Stimulated activated CD8-positive, alpha-beta memory T cell treated with anti-CD3 and anti-CD28 coated beads, Interleukin-2, amount 100 ng/mL, for 48 hours (primary cell): Measurements from ENCODE around the gene KCNK16.

ENCODE experiments used
- DNase-seq, 2 donors: peaks; one replicate each; pipeline ENCODE4 v3.0.0-alpha.2; 2020; ENCODE audit warnings: low read depth in 2 of 2

The KCNK16 gene

DNA sequence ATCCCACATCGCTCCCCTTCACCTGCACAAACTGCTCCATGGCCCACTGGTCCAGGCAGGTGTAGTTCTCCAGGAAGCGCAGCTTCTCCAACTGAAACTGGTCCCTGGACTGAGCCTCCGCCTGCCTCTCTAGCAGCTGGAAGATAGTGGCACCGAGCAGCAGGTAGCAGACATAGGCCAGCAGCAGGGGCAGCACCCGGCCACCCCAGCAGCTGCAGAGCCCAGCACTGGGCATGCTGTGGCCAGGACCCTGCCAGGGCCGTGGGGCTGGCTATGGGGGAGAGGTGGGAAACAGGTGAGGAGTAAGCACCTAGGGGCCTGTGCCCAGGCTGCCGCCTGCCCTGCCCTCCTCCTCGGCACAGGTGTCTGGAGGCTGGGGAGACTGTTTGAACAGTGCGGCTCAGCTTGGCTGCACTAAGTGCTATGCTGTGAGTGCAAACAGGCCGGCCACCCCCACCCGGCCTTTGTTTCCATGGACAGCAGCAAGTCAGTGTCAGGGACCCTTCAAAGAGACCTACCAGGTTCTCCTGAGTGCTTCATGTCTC, at the start of gene KCNK16:
KCNK16 (minus strand) TSS at position 397 of the 545 bp plus-strand sequence; CDS start at position 235, 162 bp downstream.
- DNase-seq: no peak

GRCh38 chr6:39370390-39370789, 47.9 kb upstream of the KCNK16 start:
- DNase-seq: no peak

- DNase-seq: no peak
These were observed 47.5 kb upstream of the KCNK16 start for GRCh38 chr6:39369987-39370386.

DNA sequence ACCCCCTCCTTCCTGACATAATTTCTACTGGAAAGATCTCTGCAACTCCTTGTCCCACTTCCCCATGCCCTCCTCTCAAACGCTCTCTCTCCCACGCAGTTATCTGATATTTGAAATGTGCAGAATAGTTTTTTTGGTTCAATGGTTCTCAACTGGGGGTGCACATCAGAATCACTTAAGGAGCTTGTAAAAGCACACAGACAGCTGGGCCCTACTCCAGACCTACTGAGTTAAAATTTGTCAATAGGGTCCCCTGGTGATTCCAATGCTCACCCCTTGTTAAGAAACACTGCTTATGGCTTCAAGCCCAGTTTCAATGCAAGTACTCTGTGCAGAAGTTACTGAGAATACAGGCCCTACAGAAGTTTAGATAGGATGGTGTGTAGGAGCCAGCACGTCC, 45.2 kb upstream of the KCNK16 start:
- no peak for DNase-seq

DNA sequence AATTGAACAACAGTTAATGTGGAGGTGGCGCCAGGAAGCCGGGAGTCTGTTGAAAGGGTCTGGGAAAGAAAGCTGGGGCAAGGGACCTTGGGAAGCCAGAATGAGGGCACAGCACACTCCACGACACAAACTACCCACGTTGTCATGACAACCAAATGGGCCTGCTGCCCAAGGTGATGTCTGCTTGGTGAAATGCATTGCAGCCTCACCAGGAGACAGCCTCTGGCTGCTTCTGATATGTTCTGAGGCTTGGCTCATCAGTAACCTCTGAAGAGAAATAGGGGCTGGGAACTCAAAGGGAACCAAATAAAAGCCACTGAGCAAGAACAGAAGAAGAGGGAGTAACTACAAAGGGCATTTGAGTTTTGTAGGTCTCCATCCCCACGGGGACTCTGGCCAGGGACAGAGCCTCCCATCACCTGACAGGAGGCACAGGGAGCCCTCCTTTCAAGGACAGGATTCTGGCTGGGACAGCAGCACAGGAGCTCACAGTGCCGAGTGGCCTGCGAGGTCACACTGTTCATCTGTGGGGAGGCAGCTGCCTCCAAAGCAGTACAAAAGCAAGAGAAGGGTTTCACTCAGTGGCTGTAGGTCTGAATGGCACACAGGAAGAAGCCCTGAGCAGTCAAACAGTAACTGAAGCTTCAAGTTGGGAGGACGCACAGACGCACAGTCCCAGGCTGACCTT, 44.6 kb upstream of the KCNK16 start:
- DNase-seq: no peak

GRCh38 chr6:39365281-39366074, 43.0 kb upstream of the KCNK16 start:
- no peak for DNase-seq

- no peak for DNase-seq
These were observed 40.8 kb upstream of the KCNK16 start for GRCh38 chr6:39363280-39363679.

GRCh38 chr6:39362487-39362865, 40.0 kb upstream of the KCNK16 start:
- DNase-seq: no peak

GRCh38 chr6:39361657-39362486, 39.4 kb upstream of the KCNK16 start:
- DNase-seq: peak; percentile 31 to 37

GRCh38 chr6:39360378-39360777, 37.9 kb upstream of the KCNK16 start:
- no peak for DNase-seq

GRCh38 chr6:39357998-39358686, 35.6 kb upstream of the KCNK16 start:
- no peak for DNase-seq

GRCh38 chr6:39353698-39354315, 31.3 kb upstream of the KCNK16 start:
- DNase-seq: no peak

GRCh38 chr6:39350723-39351505, 28.4 kb upstream of the KCNK16 start:
- no peak for DNase-seq

GRCh38 chr6:39348740-39349139, 26.2 kb upstream of the KCNK16 start:
- DNase-seq: no peak

DNA sequence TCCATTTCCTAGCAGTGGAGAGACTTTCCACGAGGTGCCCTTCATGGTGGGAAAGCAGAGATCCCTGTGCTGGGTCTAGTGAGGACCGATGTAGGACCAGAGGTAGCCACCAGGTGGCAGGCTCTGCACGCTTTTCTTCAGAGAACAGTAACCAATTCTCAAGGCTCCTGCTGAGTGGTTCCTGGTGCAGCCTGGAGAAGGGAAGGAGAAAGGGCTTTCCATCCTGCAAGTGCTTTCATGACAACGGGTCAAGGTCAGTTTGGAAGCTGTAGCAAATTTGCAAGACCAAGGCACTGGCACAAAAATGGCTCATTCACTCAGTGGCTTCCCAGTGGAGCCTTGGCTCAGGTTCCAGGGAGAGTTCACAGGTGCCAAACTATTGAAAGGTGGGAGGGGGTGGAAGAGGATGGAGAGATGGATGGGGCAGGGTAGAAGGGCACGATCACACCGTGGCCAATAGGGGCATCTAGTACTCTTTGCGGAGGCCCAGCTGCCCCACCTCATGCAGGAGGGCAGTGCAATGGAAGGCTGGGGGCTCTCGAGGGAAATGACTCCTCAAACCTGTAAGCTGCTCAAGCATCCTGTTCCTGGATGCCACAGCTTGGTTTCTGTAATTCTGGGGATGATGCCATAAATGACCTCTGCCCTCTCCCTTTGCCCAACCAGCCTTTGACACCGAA, 25.5 kb upstream of the KCNK16 start:
- peak; percentile 36 to 53 for DNase-seq

GRCh38 chr6:39347206-39347605, 24.7 kb upstream of the KCNK16 start:
- no peak for DNase-seq

DNA sequence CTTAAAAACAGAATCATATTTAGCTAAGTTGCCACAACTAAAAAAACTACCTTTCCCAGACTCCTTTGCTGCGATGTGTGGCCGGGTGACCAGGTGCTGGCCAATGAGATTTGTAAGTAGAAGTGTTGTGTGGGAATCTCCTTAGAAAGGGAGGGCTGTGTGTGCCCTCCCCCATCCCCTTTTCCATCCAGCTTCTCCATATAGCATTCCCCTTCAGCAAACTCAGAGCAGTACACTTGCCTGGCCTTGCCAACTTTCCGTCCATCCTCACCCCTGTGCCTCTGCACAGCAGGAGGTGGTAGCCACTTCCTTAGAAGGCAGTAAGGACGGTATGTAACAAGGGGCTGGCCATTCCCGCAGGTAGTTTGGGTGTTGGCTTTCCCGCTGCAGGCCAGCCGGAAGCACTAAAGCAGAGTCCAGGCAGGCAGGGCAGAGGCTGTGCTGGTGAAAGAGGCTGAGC, 22.3 kb upstream of the KCNK16 start:
- no peak for DNase-seq

DNA sequence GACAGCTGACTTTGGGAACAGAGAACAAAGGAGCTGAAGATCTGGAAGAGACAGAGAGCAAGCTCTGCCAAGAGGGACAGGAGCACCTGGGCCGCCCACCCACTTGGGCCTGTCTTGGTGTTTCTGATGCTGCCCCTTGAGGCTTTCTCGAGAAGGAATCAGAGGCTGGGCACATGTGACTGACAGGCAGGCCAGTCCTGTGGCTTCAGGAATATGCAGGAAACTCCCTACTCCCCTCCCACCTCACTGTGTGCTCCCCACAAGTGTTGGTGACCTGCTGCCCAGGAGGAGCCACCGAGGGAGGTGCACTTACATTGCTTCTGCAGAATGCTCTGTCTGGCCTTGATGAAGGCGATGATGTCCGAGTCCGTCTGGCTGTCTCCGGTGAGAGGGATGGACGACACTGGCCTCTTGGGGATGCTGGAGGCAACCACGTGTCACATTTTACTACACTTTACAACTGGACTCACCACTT, 20.9 kb upstream of the KCNK16 start:
- no peak for DNase-seq

DNA sequence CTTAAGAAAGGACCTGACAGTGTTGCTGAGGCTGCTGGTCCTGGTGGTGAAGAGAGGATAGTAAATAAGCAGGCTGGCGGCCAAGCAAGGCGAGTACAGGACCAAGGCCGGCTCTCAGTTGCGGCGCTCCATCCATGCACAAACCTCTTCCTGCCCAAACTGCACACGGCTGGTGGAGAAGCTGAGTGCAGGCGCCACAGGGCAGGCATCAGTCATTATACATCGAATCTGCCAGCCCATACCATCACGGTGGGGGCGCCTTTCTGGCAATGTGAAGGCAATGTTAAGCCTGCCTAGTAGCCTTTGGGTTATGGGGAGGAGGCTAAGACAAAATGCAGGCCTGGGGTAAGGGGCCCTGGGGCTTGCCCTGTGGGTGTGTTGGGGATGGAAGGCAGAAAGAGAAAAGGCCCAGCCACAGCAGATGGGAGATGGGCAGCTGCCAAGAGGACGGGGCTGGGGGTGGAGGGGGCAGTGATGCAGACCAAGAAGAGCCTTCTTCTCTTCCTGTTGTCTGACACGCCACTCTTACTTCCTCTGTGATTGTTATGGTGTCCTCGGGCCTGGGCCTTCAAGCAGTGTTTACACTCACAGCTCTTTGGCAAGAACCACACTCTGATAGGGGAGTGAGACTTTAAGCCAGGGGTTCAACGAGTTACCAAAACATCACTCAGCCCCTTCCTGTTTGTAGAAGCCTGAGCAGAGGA, 20.3 kb upstream of the KCNK16 start:
- no peak for DNase-seq
